Epidermal melanocyte (primary cell): ENCODE measurements around the gene GRAMD2B.
A peak's percentile ranks its signal among the peaks of the same experiment; 100 is the strongest.
"Not testable (repeated sequence)": the region's sequence is repeated elsewhere in the genome, so short reads cannot be mapped to it uniquely, and the experiment has no call there.

Experiments used
- DNase-seq: peaks from one replicate; pipeline ENCODE4 v3.0.0; 2011; ENCODE audit warnings: low spot score; ENCODE audit not compliant: insufficient read length

GRAMD2B gene

GRCh38 chr5:126513302-126513701 lies 90.1 kb downstream of the GRAMD2B start:
- DNase-seq, result no peak

GRCh38 chr5:126513703-126514102 lies 90.5 kb downstream of the GRAMD2B start:
- DNase-seq, result no peak

- no peak for DNase-seq
Measured at GRCh38 chr5:126514131-126514557, 90.9 kb downstream of the GRAMD2B start.

- DNase-seq, result no peak
Measured at GRCh38 chr5:126514558-126515141, 91.4 kb downstream of the GRAMD2B start.

GRCh38 chr5:126515337-126515736 lies 92.1 kb downstream of the GRAMD2B start:
- no peak for DNase-seq

GRCh38 chr5:126516133-126516532 lies 92.9 kb downstream of the GRAMD2B start:
- peak; percentile 27 for DNase-seq

GRCh38 chr5:126516852-126517251 lies 93.6 kb downstream of the GRAMD2B start:
- no peak for DNase-seq

- not testable (repeated sequence) for DNase-seq
Measured at GRCh38 chr5:126519223-126519622, 96.0 kb downstream of the GRAMD2B start.

GRCh38 chr5:126519637-126520592 lies 96.7 kb downstream of the GRAMD2B start:
- DNase-seq, result no peak

- DNase-seq, result no peak
Measured at GRCh38 chr5:126520593-126520953, 97.4 kb downstream of the GRAMD2B start.

- DNase-seq, result no peak
Measured at GRCh38 chr5:126521130-126521529, 97.9 kb downstream of the GRAMD2B start.

- DNase-seq, result no peak
Measured at GRCh38 chr5:126523818-126524510, 100.8 kb downstream of the GRAMD2B start.

- DNase-seq, result no peak
Measured at GRCh38 chr5:126525630-126526245, 102.5 kb downstream of the GRAMD2B start.

GRCh38 chr5:126526493-126526892 lies 103.3 kb downstream of the GRAMD2B start:
- DNase-seq, result no peak

- no peak for DNase-seq
Measured at GRCh38 chr5:126527158-126527557, 103.9 kb downstream of the GRAMD2B start.

GRCh38 chr5:126527892-126528291 lies 104.7 kb downstream of the GRAMD2B start:
- DNase-seq, result no peak

- peak; percentile 81 for DNase-seq
Measured at GRCh38 chr5:126531543-126532120, 108.4 kb downstream of the GRAMD2B start.

GRCh38 chr5:126534553-126534952 lies 111.3 kb downstream of the GRAMD2B start:
- DNase-seq, result no peak

GRCh38 chr5:126535856-126536545 lies 112.8 kb downstream of the GRAMD2B start:
- DNase-seq, result no peak

GRCh38 chr5:126536874-126537273 lies 113.7 kb downstream of the GRAMD2B start:
- DNase-seq, result no peak

GRCh38 chr5:126538579-126538978 lies 115.4 kb downstream of the GRAMD2B start:
- DNase-seq, result no peak
